ENCODE results near the gene ITGB4. TPM values are rescaled to one million over a fixed set of nuclear protein-coding genes. Genes with fewer than 3 reads are reported as not detected.
A peak's percentile ranks its signal among the peaks of the same experiment; 100 is the strongest.

ITGB4 gene
- total and polyA plus RNA-seq, 2 of the 13 experiments (the other 11 are each of a cell fraction or from before 2014, with no cell fraction given) = 6.9 to 14.5 TPM

DNA sequence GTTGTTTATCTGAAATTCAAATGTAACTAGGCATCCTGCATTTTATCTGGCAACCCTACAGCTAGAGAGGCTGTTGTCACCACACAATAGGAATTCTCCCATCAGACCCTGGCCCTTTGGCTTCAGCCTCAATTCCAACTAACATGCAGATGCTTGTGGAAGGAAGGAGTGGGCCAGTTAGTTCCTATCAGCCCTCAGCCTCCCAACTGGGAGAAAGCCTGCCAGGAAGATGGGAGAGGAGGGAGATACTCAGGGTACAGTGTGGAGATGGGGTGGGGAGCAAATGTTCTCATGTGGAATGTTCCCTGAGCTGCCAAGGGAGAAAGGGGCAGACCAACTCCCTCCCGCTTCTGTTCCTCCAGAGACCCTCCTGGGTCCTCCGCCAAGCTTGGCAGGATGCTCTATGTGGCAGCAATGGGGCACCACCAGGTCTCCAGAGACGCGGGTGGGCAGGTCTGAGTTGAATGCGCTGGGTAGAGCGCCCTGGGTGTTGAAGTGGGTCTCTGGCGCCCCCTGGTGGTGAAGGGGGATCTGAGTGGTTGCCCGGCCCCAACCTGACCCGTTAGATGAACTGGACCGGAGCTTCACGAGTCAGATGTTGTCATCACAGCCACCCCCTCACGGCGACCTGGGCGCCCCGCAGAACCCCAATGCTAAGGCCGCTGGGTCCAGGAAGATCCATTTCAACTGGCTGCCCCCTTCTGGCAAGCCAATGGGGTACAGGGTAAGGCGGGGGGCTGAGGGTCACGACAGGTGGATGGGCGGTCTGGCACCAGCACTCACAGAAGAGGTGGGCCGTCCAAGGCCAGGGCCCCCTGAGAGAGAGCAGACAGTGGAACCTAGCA is 28.5 kb downstream of the ITGB4 start (continued):
- peak; percentile 35; the same call in 1 of the 2 replicates for TF ChIP-seq GABPB1 (CRISPR knock-in tag; IDR thresholded peaks at IDR 0.05)
- TF ChIP-seq, protein P1, sequence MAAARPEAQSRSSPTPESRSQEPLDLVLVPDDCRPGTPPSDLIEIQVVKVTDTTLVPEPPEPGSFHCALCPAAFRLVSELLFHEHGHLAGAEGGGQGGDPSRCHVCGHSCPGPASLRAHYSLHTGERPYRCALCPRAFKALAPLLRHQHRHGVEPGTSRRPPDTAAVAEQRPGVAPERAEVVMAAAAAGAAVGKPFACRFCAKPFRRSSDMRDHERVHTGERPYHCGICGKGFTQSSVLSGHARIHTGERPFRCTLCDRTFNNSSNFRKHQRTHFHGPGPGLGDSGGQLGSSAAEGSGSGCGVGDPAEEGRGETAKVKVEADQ (CRISPR knock-in tag; IDR thresholded peaks at IDR 0.05; ENCODE audit: borderline replicate concordance) = 0 out of 2 replicates have a peak, but pooled peaks have one; percentile 58
- TF ChIP-seq HNRNPL (IDR thresholded peaks at IDR 0.05; ENCODE audit: low read depth, low read length) = peak; percentile 88; the same call in 1 of the 2 replicates
- TF ChIP-seq, protein P2, sequence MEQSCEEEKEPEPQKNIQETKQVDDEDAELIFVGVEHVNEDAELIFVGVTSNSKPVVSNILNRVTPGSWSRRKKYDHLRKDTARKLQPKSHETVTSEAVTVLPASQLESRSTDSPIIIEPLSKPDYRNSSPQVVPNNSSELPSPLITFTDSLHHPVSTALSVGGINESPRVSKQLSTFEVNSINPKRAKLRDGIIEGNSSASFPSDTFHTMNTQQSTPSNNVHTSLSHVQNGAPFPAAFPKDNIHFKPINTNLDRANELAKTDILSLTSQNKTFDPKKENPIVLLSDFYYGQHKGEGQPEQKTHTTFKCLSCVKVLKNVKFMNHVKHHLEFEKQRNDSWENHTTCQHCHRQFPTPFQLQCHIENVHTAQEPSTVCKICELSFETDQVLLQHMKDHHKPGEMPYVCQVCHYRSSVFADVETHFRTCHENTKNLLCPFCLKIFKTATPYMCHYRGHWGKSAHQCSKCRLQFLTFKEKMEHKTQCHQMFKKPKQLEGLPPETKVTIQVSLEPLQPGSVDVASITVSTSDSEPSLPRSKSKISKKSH (CRISPR knock-in tag; IDR thresholded peaks at IDR 0.05; ENCODE audit: borderline replicate concordance) = 0 out of 2 replicates have a peak, but pooled peaks have one; percentile 58
- peak; percentile 67 for TF ChIP-seq SMC3 (IDR thresholded peaks at IDR 0.05; ENCODE audit: low read length)
- TF ChIP-seq ZBTB7B (CRISPR knock-in tag; IDR thresholded peaks at IDR 0.05) = peak; percentile 56; the same call in 1 of the 2 replicates
- TF ChIP-seq, protein P3, sequence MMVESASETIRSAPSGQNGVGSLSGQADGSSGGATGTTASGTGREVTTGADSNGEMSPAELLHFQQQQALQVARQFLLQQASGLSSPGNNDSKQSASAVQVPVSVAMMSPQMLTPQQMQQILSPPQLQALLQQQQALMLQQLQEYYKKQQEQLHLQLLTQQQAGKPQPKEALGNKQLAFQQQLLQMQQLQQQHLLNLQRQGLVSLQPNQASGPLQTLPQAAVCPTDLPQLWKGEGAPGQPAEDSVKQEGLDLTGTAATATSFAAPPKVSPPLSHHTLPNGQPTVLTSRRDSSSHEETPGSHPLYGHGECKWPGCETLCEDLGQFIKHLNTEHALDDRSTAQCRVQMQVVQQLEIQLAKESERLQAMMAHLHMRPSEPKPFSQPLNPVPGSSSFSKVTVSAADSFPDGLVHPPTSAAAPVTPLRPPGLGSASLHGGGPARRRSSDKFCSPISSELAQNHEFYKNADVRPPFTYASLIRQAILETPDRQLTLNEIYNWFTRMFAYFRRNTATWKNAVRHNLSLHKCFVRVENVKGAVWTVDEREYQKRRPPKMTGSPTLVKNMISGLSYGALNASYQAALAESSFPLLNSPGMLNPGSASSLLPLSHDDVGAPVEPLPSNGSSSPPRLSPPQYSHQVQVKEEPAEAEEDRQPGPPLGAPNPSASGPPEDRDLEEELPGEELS (CRISPR knock-in tag; IDR thresholded peaks at IDR 0.05) = peak; percentile 27; the same call in 1 of the 2 replicates
- TF ChIP-seq ZNF484 (CRISPR knock-in tag; IDR thresholded peaks at IDR 0.05; ENCODE audit: borderline replicate concordance, low read depth) = no peak
- peak; percentile 81 for TF ChIP-seq NRL (CRISPR knock-in tag; IDR thresholded peaks at IDR 0.05; ENCODE audit: borderline replicate concordance)
- peak; percentile 37 for TF ChIP-seq IKZF4 (CRISPR knock-in tag; IDR thresholded peaks at IDR 0.05; ENCODE audit: borderline replicate concordance, low read depth, not compliant biosample characterization)
- TF ChIP-seq ZNF768 (CRISPR knock-in tag; IDR thresholded peaks at IDR 0.05) = peak; percentile 23; the same call in 1 of the 2 replicates
- TF ChIP-seq, protein P4, sequence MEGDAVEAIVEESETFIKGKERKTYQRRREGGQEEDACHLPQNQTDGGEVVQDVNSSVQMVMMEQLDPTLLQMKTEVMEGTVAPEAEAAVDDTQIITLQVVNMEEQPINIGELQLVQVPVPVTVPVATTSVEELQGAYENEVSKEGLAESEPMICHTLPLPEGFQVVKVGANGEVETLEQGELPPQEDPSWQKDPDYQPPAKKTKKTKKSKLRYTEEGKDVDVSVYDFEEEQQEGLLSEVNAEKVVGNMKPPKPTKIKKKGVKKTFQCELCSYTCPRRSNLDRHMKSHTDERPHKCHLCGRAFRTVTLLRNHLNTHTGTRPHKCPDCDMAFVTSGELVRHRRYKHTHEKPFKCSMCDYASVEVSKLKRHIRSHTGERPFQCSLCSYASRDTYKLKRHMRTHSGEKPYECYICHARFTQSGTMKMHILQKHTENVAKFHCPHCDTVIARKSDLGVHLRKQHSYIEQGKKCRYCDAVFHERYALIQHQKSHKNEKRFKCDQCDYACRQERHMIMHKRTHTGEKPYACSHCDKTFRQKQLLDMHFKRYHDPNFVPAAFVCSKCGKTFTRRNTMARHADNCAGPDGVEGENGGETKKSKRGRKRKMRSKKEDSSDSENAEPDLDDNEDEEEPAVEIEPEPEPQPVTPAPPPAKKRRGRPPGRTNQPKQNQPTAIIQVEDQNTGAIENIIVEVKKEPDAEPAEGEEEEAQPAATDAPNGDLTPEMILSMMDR (CRISPR knock-in tag; IDR thresholded peaks at IDR 0.05) = peak; percentile 98
- TF ChIP-seq, protein P5, sequence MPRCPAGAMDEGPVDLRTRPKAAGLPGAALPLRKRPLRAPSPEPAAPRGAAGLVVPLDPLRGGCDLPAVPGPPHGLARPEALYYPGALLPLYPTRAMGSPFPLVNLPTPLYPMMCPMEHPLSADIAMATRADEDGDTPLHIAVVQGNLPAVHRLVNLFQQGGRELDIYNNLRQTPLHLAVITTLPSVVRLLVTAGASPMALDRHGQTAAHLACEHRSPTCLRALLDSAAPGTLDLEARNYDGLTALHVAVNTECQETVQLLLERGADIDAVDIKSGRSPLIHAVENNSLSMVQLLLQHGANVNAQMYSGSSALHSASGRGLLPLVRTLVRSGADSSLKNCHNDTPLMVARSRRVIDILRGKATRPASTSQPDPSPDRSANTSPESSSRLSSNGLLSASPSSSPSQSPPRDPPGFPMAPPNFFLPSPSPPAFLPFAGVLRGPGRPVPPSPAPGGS (CRISPR knock-in tag; IDR thresholded peaks at IDR 0.05) = 0 out of 2 replicates have a peak, but pooled peaks have one; percentile 42
- peak; percentile 54; the same call in 1 of the 2 replicates for TF ChIP-seq TGIF2 (CRISPR knock-in tag; IDR thresholded peaks at IDR 0.05)
- TF ChIP-seq, protein P6, sequence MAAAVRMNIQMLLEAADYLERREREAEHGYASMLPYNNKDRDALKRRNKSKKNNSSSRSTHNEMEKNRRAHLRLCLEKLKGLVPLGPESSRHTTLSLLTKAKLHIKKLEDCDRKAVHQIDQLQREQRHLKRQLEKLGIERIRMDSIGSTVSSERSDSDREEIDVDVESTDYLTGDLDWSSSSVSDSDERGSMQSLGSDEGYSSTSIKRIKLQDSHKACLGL (CRISPR knock-in tag; IDR thresholded peaks at IDR 0.05) = peak; percentile 67
- 0 out of 2 replicates have a peak, but pooled peaks have one; percentile 23 for TF ChIP-seq ZFX (CRISPR knock-in tag; IDR thresholded peaks at IDR 0.05; ENCODE audit: low read depth)
- 0 out of 2 replicates have a peak, but pooled peaks have one; percentile 15 for TF ChIP-seq SMAD3 (CRISPR knock-in tag; IDR thresholded peaks at IDR 0.05)
- TF ChIP-seq, protein P7, sequence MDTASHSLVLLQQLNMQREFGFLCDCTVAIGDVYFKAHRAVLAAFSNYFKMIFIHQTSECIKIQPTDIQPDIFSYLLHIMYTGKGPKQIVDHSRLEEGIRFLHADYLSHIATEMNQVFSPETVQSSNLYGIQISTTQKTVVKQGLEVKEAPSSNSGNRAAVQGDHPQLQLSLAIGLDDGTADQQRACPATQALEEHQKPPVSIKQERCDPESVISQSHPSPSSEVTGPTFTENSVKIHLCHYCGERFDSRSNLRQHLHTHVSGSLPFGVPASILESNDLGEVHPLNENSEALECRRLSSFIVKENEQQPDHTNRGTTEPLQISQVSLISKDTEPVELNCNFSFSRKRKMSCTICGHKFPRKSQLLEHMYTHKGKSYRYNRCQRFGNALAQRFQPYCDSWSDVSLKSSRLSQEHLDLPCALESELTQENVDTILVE (CRISPR knock-in tag; IDR thresholded peaks at IDR 0.05) = peak; percentile 39; the same call in 1 of the 2 replicates
